A549 (cell line): Measurements from ENCODE around the gene GOLGA7B. TPM values are rescaled to one million over a fixed set of nuclear protein-coding genes. Genes with fewer than 3 reads are reported as not detected.

ENCODE experiments used
- ATAC-seq, 2 experiments: fragments of 200-7000 bp in 1 of 2; fragments of >200 bp in 1 of 2; cut with Nextera tagmentation in 1 of 2; cut with Tn5 transposase in 1 of 2; 3 replicates each; pipeline versions ENCODE4 v1.8.0 to v1.9.1; 2018 to 2020; ENCODE audit warnings: mild to moderate bottlenecking in 1 of 2, moderate library complexity in 1 of 2
- CTCF ChIA-PET: fragments of 300-600 bp; sonication (Branson Sonifier 250); formaldehyde crosslinking; extraction: SDS; loops from one replicate; lab custom pipeline; 2021; ENCODE audit warnings: antibody characterized with exemption, inconsistent platforms; lab: Yijun Ruan, JAX
- POLR2A ChIA-PET: fragments of 350-600 bp; formaldehyde crosslinking; extraction: SDS; loops from one replicate; lab custom pipeline; 2021; ENCODE audit warnings: antibody characterized with exemption, inconsistent platforms; lab: Yijun Ruan, JAX
- DNase-seq, 2 experiments: peaks; one replicate each; pipeline versions ENCODE4 v3.0.0 to v3.0.0-alpha.2; 2011 to 2016; ENCODE audit warnings: low read depth in 1 of 2, low spot score in 1 of 2
- FAIRE-seq: peaks from 2 replicates; lab custom pipeline; 2011; peaks lifted over from hg19 to GRCh38; lab: Jason Lieb, UNC
- H3K27ac ChIP-seq, 2 experiments: fragments of >200 bp; sonication (Bioruptor Twin); formaldehyde crosslinking; 3 replicates each; pipeline ENCODE4 v1.5.1; 2016 to 2017
- H3K4me1 ChIP-seq: fragments of >200 bp; sonication (Bioruptor Twin); formaldehyde crosslinking; 3 replicates; pipeline ENCODE4 v1.6.1; 2016
- H3K4me2 ChIP-seq: fragments of >200 bp; sonication (Bioruptor Twin); formaldehyde crosslinking; 3 replicates; pipeline ENCODE4 v1.6.1; 2016
- H3K4me3 ChIP-seq: fragments of >200 bp; sonication (Bioruptor Twin); formaldehyde crosslinking; 3 replicates; pipeline ENCODE4 v1.5.1; 2016
- H3K9me3 ChIP-seq: fragments of >200 bp; sonication (Bioruptor Twin); formaldehyde crosslinking; 3 replicates; pipeline ENCODE4 v1.6.1; 2016
- BHLHE40 ChIP-seq: IDR thresholded peaks from 2 replicates; pipeline ENCODE4 v1.6.1; 2012; ENCODE audit warnings: low read depth, low read length, inconsistent platforms
- CHD2 ChIP-seq: fragments of 150-350 bp; IDR thresholded peaks from 2 replicates; pipeline ENCODE4 v1.6.1; 2014; ENCODE audit warnings: low read length; ENCODE audit not compliant: partially characterized antibody
- EHF ChIP-seq: fragments of 250-450 bp; sonication (Bioruptor Pico); IDR thresholded peaks from 2 replicates; pipeline ENCODE4 v1.5.0; 2020; ENCODE audit warnings: mild to moderate bottlenecking
- ESRRA ChIP-seq: fragments of 150-350 bp; IDR thresholded peaks from 2 replicates; pipeline ENCODE4 v1.6.1; 2014; ENCODE audit warnings: mild to moderate bottlenecking, low read length, borderline replicate concordance
- GATA3 ChIP-seq: IDR thresholded peaks from 2 replicates; pipeline ENCODE4 v1.6.1; 2012; ENCODE audit warnings: borderline replicate concordance
- HOXA7 ChIP-seq: fragments of 250-450 bp; sonication (Bioruptor Pico); IDR thresholded peaks from 2 replicates; pipeline ENCODE4 v1.5.0; 2020; ENCODE audit warnings: mild to moderate bottlenecking, moderate library complexity
- HOXB5 ChIP-seq: fragments of 250-450 bp; sonication (Bioruptor Pico); IDR thresholded peaks from 2 replicates; pipeline ENCODE4 v1.5.0; 2020; ENCODE audit warnings: mild to moderate bottlenecking, moderate library complexity
- KDM1A ChIP-seq: fragments of 200-600 bp; sonication (generic); IDR thresholded peaks from 2 replicates; pipeline ENCODE4 v1.6.1; 2016; ENCODE audit warnings: low read depth, mild to moderate bottlenecking
- KDM5A ChIP-seq: fragments of 200-600 bp; sonication (generic); IDR thresholded peaks from 2 replicates; pipeline ENCODE4 v1.6.1; 2016; ENCODE audit warnings: antibody characterized with exemption, mild to moderate bottlenecking
- MAX ChIP-seq: IDR thresholded peaks from 2 replicates; pipeline ENCODE4 v1.6.1; 2012
- MAZ ChIP-seq: fragments of 150-350 bp; IDR thresholded peaks from 2 replicates; pipeline ENCODE4 v1.6.1; 2014; ENCODE audit warnings: antibody characterized with exemption, low read depth, low read length, borderline replicate concordance
- MYC ChIP-seq: IDR thresholded peaks from 2 replicates; pipeline ENCODE4 v1.6.1; 2012; ENCODE audit warnings: mild to moderate bottlenecking, inconsistent platforms, low read length, improper control_type of control experiment, borderline replicate concordance
- NFE2L2 ChIP-seq: fragments of 150-350 bp; conservative IDR thresholded peaks from 2 replicates; pipeline ENCODE4 v1.6.1; 2014; ENCODE audit warnings: low read length
- RCOR1 ChIP-seq: fragments of 150-350 bp; IDR thresholded peaks from 2 replicates; pipeline ENCODE4 v1.6.1; 2014; ENCODE audit warnings: antibody characterized with exemption, low read length, low read depth
- REST ChIP-seq: fragments of 200-600 bp; sonication (generic); IDR thresholded peaks from 2 replicates; pipeline ENCODE4 v1.6.1; 2016; ENCODE audit warnings: antibody characterized with exemption, mild to moderate bottlenecking, moderate library complexity
- RNF2 ChIP-seq: fragments of 200-600 bp; sonication (generic); IDR thresholded peaks from 2 replicates; pipeline ENCODE4 v1.6.1; 2016; ENCODE audit warnings: low read depth, mild to moderate bottlenecking, antibody characterized with exemption, moderate library complexity, borderline replicate concordance
- SREBF2 ChIP-seq: fragments of 450-650 bp; IDR thresholded peaks from 2 replicates; pipeline ENCODE4 v1.6.1; 2014; ENCODE audit warnings: mild to moderate bottlenecking, moderate library complexity
- ZC3H11A ChIP-seq: fragments of 450-650 bp; IDR thresholded peaks from 2 replicates; pipeline ENCODE4 v1.6.1; 2014; ENCODE audit warnings: antibody characterized with exemption, mild to moderate bottlenecking
- ZFP36 ChIP-seq: fragments of 450-650 bp; IDR thresholded peaks from 2 replicates; pipeline ENCODE4 v1.6.1; 2014; ENCODE audit warnings: borderline replicate concordance; ENCODE audit not compliant: partially characterized antibody
- WGBS: methylation state at CpG from one replicate; pipeline ENCODE4 v1.1.6; 2017; ENCODE audit errors: missing lambda C conversion rate; 5-methylcytosine and 5-hydroxymethylcytosine counted together
- polyA plus RNA-seq, 4 experiments: library from polyadenylated mRNA; depleted of rRNA in 3 of 4; stranded (reverse); fragments of >200 nt; fragmentation: RNase III in 1 of 4; extraction: RNeasy Plus Mini Kit Qiagen cat#74134 plus additional on column Dnase treatment in 1 of 4; gene quantifications; 2 replicates in 3 of 4; 3 replicates in 1 of 4; pipeline ENCODE4 v1.2.3, GENCODE V29; 2011 to 2017
- TF ChIP-seq, protein P1 (sequence below): fragments of 150-350 bp; IDR thresholded peaks from 2 replicates; pipeline ENCODE4 v1.6.1; 2014; ENCODE audit warnings: low read depth, mild to moderate bottlenecking, low read length
- TF ChIP-seq, protein P2 (sequence below): fragments of >200 bp; sonication (Bioruptor Twin); formaldehyde crosslinking; IDR thresholded peaks from 2 replicates; pipeline ENCODE4 v1.6.1; 2016

Gene GOLGA7B
- polyA plus RNA-seq, 2 of the 4 experiments (the other 2 are of a cell fraction), result 0.62 to 1.5 TPM

GRCh38 chr10:97916586-97916985 is 66.9 kb downstream of the GOLGA7B start (continued):
- TF ChIP-seq, protein P1, sequence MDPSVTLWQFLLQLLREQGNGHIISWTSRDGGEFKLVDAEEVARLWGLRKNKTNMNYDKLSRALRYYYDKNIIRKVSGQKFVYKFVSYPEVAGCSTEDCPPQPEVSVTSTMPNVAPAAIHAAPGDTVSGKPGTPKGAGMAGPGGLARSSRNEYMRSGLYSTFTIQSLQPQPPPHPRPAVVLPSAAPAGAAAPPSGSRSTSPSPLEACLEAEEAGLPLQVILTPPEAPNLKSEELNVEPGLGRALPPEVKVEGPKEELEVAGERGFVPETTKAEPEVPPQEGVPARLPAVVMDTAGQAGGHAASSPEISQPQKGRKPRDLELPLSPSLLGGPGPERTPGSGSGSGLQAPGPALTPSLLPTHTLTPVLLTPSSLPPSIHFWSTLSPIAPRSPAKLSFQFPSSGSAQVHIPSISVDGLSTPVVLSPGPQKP, result no peak
- TF ChIP-seq MYC (no peak), NFE2L2 (no peak), HOXB5 (CRISPR knock-in tag) (no peak), SREBF2 (no peak), CHD2 (no peak), EHF (CRISPR knock-in tag) (no peak)

DNA sequence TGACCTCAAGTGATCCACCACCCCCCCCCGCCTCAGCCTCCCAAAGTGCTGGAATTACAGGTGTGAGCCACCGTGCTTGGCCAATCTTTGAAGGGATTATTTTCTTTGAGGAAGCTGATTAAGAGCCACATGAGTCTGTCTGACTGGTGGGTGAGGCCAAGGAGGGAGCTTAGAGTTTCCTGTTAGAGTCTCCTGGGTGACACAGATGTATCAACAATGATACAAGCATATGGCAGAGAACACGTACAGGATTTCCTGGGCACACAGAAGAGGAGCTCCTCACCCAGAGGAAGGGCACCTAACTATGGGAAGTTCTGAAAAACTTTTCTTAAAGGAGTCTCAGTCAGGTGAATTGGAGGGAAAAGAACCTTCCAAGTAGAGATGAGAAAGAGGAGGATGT is 69.4 kb downstream of the GOLGA7B start:
- H3K4me1 ChIP-seq, result 0 out of 3 replicates have a peak, but pooled peaks cover 2% of the 10 kb centered on the region
- H3K4me3 ChIP-seq, result no peak overlapping the region
- ChIA-PET POLR2A (interaction anchor here (0.7 kb wide), 1 partner anchor 373 kb away, joined by 4 read pairs; no protein-coding TSS in a partner anchor), CTCF (interaction anchor here (0.6 to 24.4 kb wide), 5 partner anchors 12 to 390 kb away, joined by 3 to 660 read pairs (median 4); partner anchors contain the start of gene CRTAC1)
- TF ChIP-seq KDM5A (no peak), GATA3 (no peak)
- DNase-seq, result peak in 1 of 2 experiments; percentile 25
- H3K27ac ChIP-seq, result no peak overlapping the region
- 3% methylated on average over 3 of the region's 3 CpGs for WGBS
- ATAC-seq, result no peak
- FAIRE-seq, result no peak
- H3K9me3 ChIP-seq, result no peaks in the 10 kb centered on the region
- no peak overlapping the region for H3K4me2 ChIP-seq

- H3K27ac ChIP-seq, result no peak overlapping the region
- no peak for TF ChIP-seq HOXA7 (CRISPR knock-in tag)
- TF ChIP-seq EHF (CRISPR knock-in tag), result no peak
- no peak for TF ChIP-seq RCOR1
- TF ChIP-seq, protein P2, sequence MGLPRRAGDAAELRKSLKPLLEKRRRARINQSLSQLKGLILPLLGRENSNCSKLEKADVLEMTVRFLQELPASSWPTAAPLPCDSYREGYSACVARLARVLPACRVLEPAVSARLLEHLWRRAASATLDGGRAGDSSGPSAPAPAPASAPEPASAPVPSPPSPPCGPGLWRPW, result no peak
- no peak for TF ChIP-seq CHD2
- no peak for TF ChIP-seq KDM5A
- TF ChIP-seq MAX, result no peak
- no peak for TF ChIP-seq RNF2
- TF ChIP-seq BHLHE40, result no peak
- TF ChIP-seq ESRRA, result no peak
- no peak for TF ChIP-seq KDM1A
- TF ChIP-seq REST, result no peak
- no peak for TF ChIP-seq ZC3H11A
- no peak for TF ChIP-seq MAZ
- no peak for TF ChIP-seq ZFP36
- no peaks in the 10 kb centered on the region for H3K4me1 ChIP-seq
- ChIA-PET CTCF (interaction anchor here (24.4 kb wide), 1 partner anchor 118 kb away, joined by 660 read pairs; the partner anchor contains the start of gene CRTAC1), POLR2A (no interaction called here)
- FAIRE-seq (no peak), DNase-seq (no peak), ATAC-seq (no peak)
- H3K9me3 ChIP-seq, result no peaks in the 10 kb centered on the region
- no peak overlapping the region for H3K4me3 ChIP-seq
- H3K4me2 ChIP-seq, result no peak overlapping the region
- 27% methylated on average over 3 of the region's 4 CpGs for WGBS
These were observed 71.2 kb downstream of the GOLGA7B start for GRCh38 chr10:97920865-97921264.

Other genes with a start within 250 kb of the GOLGA7B start
- 13.8 and 14.2 TPM in 2 replicates for gene MORN4, start 216.3 kb upstream of the GOLGA7B start, polyA plus RNA-seq (2011; rRNA removed)
- 8.3 to 10.9 TPM (median 8.9 TPM) in 3 replicates for gene MORN4, start 216.3 kb upstream of the GOLGA7B start, polyA plus RNA-seq (2017; fragmentation: RNase III; extraction: RNeasy Plus Mini Kit Qiagen cat#74134 plus additional on column Dnase treatment)
- gene PI4K2A, start 209.2 kb upstream of the GOLGA7B start, polyA plus RNA-seq (2011; rRNA removed), result 16.6 and 18.8 TPM in 2 replicates
- gene PI4K2A, start 209.2 kb upstream of the GOLGA7B start, polyA plus RNA-seq (2017; fragmentation: RNase III; extraction: RNeasy Plus Mini Kit Qiagen cat#74134 plus additional on column Dnase treatment), result 14.1 to 16.6 TPM (median 14.8 TPM) in 3 replicates
- gene AVPI1, start 162.6 kb upstream of the GOLGA7B start, polyA plus RNA-seq (2011; rRNA removed), result 48.7 and 64.1 TPM in 2 replicates
- gene AVPI1, start 162.6 kb upstream of the GOLGA7B start, polyA plus RNA-seq (2017; fragmentation: RNase III; extraction: RNeasy Plus Mini Kit Qiagen cat#74134 plus additional on column Dnase treatment), result 58.4 to 72.3 TPM (median 70.3 TPM) in 3 replicates
- gene MARVELD1, start 136.1 kb upstream of the GOLGA7B start, polyA plus RNA-seq (2011; rRNA removed), result 29.1 and 30.9 TPM in 2 replicates
- gene MARVELD1, start 136.1 kb upstream of the GOLGA7B start, polyA plus RNA-seq (2017; fragmentation: RNase III; extraction: RNeasy Plus Mini Kit Qiagen cat#74134 plus additional on column Dnase treatment), result 27.4 to 31.7 TPM (median 31.3 TPM) in 3 replicates
- 17.1 and 20.2 TPM in 2 replicates for gene ZFYVE27, start 112.7 kb upstream of the GOLGA7B start, polyA plus RNA-seq (2011; rRNA removed)
- gene ZFYVE27, start 112.7 kb upstream of the GOLGA7B start, polyA plus RNA-seq (2017; fragmentation: RNase III; extraction: RNeasy Plus Mini Kit Qiagen cat#74134 plus additional on column Dnase treatment), result 17.1 to 20.1 TPM (median 19.6 TPM) in 3 replicates
- gene SFRP5, start 77.8 kb upstream of the GOLGA7B start, polyA plus RNA-seq (2011; rRNA removed), result 0.50 and 0.79 TPM in 2 replicates
- gene SFRP5, start 77.8 kb upstream of the GOLGA7B start, polyA plus RNA-seq (2017; fragmentation: RNase III; extraction: RNeasy Plus Mini Kit Qiagen cat#74134 plus additional on column Dnase treatment), result 0.83 to 1.3 TPM (median 1.2 TPM) in 3 replicates
- 0.32 and 0.36 TPM in 2 replicates for gene CRTAC1, start 180.8 kb downstream of the GOLGA7B start, polyA plus RNA-seq (2011; rRNA removed)
- 0.39 to 0.42 TPM (median 0.42 TPM) in 3 replicates for gene CRTAC1, start 180.8 kb downstream of the GOLGA7B start, polyA plus RNA-seq (2017; fragmentation: RNase III; extraction: RNeasy Plus Mini Kit Qiagen cat#74134 plus additional on column Dnase treatment)